Smooth muscle cell (in vitro differentiated cells): ENCODE results near the gene DIAPH2. TPM values are rescaled to one million over a fixed set of nuclear protein-coding genes. Genes with fewer than 3 reads are reported as not detected.

Experiments
- DNase-seq: peaks from one replicate; lab custom pipeline; 2025; ENCODE audit not compliant: unreplicated experiment; lab: John Stamatoyannopoulos, UW
- H2AFZ ChIP-seq: fragments of 200-600 bp; sonication (generic); 2 replicates; pipeline ENCODE4 v1.6.0; 2016; ENCODE audit warnings: antibody characterized with exemption, low read depth, mild to moderate bottlenecking
- H3F3A ChIP-seq: fragments of 200-600 bp; sonication (generic); 2 replicates; pipeline ENCODE4 v1.6.0; 2017; ENCODE audit warnings: antibody characterized with exemption, low read depth
- H3K27ac ChIP-seq: fragments of 200-600 bp; sonication (generic); 2 replicates; pipeline ENCODE4 v1.5.1; 2016; ENCODE audit warnings: low read depth, mild to moderate bottlenecking
- H3K27me3 ChIP-seq: fragments of 200-600 bp; sonication (generic); 2 replicates; pipeline ENCODE4 v1.6.1; 2016; ENCODE audit warnings: low read depth, mild to moderate bottlenecking
- H3K36me3 ChIP-seq: fragments of 200-600 bp; sonication (generic); 2 replicates; pipeline ENCODE4 v1.5.1; 2016; ENCODE audit warnings: low read depth
- H3K4me1 ChIP-seq: fragments of 200-600 bp; sonication (generic); 2 replicates; pipeline ENCODE4 v1.5.1; 2016; ENCODE audit warnings: low read depth
- H3K4me2 ChIP-seq: fragments of 200-600 bp; sonication (generic); 2 replicates; pipeline ENCODE4 v1.6.0; 2016; ENCODE audit warnings: mild to moderate bottlenecking
- H3K4me3 ChIP-seq: fragments of 200-600 bp; sonication (generic); 2 replicates; pipeline ENCODE4 v1.5.1; 2016; ENCODE audit warnings: mild to moderate bottlenecking
- H3K79me2 ChIP-seq: fragments of 200-600 bp; sonication (generic); 2 replicates; pipeline ENCODE4 v1.6.0; 2016; ENCODE audit warnings: low read depth, mild to moderate bottlenecking
- H3K9ac ChIP-seq: fragments of 200-600 bp; sonication (generic); 2 replicates; pipeline ENCODE4 v1.6.0; 2016; ENCODE audit warnings: low read depth
- H3K9me3 ChIP-seq: fragments of 200-600 bp; sonication (generic); replicated peaks from 2 replicates; pipeline ENCODE4 v1.5.1; 2016; ENCODE audit warnings: low read depth
- H4K20me1 ChIP-seq: fragments of 200-600 bp; sonication (generic); 2 replicates; pipeline ENCODE4 v1.6.0; 2016; ENCODE audit warnings: low read depth
- WGBS: methylation state at CpG from one replicate; pipeline ENCODE4 v1.1.7; 2016; ENCODE audit warnings: low lambda C conversion rate; 5-methylcytosine and 5-hydroxymethylcytosine counted together
- polyA plus RNA-seq: library from polyadenylated mRNA; unstranded; fragments of >200 nt; fragmentation: Nextera tagmentation; extraction: Ambion mirVana; gene quantifications from 2 replicates; pipeline ENCODE4 v1.2.1, GENCODE V29; 2016
- total RNA-seq: library from RNA; depleted of rRNA; stranded (reverse); fragments of >200 nt; gene quantifications from 2 replicates; pipeline ENCODE4 v1.2.3, GENCODE V29; 2014
- TF ChIP-seq, protein P1 (sequence below): fragments of 200-600 bp; sonication (generic); IDR thresholded peaks from 2 replicates; pipeline ENCODE4 v1.5.1; 2017; ENCODE audit warnings: borderline replicate concordance, mild to moderate bottlenecking, antibody characterized with exemption; ENCODE audit not compliant: insufficient read depth, poor library complexity, severe bottlenecking

DIAPH2 gene
- total and polyA plus RNA-seq, 2 experiments from 2014 or later: 12.8 to 19.9 TPM

DNA sequence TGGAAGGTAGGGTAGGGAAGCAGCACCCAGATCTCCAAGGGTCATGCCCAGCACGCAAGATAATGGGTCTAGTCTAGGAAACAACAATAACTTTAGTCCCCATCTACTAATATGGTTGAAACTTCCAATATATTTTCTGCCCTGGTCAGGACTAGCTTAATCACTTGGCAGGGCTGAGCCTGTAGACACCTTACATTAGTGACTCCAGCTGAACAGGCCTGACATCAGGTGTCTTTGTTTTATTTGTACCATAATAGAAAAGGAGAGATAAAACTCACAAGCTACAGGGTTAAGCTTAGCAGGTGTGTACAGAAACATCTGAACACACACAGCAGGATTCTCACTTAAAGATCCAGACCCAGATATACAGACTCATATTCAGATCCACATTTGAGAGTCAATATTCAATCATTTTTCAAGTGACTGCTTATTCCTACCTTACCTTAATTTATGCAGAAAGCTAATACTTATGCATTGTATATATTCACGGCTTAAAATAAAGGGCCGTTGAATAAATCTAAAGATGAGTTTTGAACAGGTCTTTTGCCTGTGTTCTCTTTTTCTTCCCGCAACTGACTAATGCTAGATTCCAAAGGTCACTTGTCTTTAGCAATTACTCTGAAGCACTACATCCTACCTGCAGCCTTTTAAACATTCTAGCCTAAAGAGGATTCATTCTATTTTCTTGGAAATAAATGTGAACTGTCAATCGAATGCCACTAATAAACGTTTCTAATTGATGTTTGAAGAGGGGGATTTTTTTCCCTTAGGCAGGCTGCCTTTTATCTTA, 944.4 kb downstream of the DIAPH2 start:
- H3K27ac ChIP-seq: no peak overlapping the region
- no peaks in the 10 kb centered on the region for H3K79me2 ChIP-seq
- no peak overlapping the region for H3K9ac ChIP-seq
- H3K4me3 ChIP-seq: no peak overlapping the region
- no peaks in the 10 kb centered on the region for H3K4me1 ChIP-seq
- no peak overlapping the region for H2AFZ ChIP-seq
- H3K36me3 ChIP-seq: no peaks in the 10 kb centered on the region
- DNase-seq: no peak
- no peaks in the 10 kb centered on the region for H3F3A ChIP-seq
- no peaks in the 10 kb centered on the region for H4K20me1 ChIP-seq
- 91% methylated on average over 6 of the region's 6 CpGs for WGBS
- no peak overlapping the region for H3K4me2 ChIP-seq
- no peaks in the 10 kb centered on the region for H3K27me3 ChIP-seq
- TF ChIP-seq, protein P1, sequence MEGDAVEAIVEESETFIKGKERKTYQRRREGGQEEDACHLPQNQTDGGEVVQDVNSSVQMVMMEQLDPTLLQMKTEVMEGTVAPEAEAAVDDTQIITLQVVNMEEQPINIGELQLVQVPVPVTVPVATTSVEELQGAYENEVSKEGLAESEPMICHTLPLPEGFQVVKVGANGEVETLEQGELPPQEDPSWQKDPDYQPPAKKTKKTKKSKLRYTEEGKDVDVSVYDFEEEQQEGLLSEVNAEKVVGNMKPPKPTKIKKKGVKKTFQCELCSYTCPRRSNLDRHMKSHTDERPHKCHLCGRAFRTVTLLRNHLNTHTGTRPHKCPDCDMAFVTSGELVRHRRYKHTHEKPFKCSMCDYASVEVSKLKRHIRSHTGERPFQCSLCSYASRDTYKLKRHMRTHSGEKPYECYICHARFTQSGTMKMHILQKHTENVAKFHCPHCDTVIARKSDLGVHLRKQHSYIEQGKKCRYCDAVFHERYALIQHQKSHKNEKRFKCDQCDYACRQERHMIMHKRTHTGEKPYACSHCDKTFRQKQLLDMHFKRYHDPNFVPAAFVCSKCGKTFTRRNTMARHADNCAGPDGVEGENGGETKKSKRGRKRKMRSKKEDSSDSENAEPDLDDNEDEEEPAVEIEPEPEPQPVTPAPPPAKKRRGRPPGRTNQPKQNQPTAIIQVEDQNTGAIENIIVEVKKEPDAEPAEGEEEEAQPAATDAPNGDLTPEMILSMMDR: no peak
- no peaks in the 10 kb centered on the region for H3K9me3 ChIP-seq

DNA sequence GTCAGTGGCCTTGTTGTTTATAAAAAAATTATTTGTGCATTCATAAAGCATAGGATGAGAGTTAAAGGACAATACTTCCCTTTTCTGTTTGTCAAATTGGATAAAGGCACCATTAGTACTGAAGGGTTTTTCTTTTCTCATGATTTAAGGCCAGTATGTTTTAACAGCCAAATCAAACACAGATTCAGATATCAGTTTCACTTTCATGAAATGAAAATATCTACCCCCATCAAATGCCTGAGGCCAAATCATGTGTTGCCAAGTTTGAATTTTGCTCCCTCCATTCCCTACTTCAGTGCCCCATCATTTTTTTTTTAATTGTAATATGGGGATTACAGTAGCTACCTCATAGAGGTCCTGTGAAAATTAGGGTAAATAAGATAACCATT, 944.9 kb downstream of the DIAPH2 start:
- Histone ChIP-seq H3K36me3 (no peaks in the 10 kb centered on the region), H3K27me3 (no peaks in the 10 kb centered on the region), H3F3A (no peaks in the 10 kb centered on the region), H3K9ac (no peak overlapping the region), H2AFZ (no peak overlapping the region), H3K79me2 (no peaks in the 10 kb centered on the region), H3K4me1 (no peaks in the 10 kb centered on the region), H4K20me1 (no peaks in the 10 kb centered on the region), H3K4me3 (no peak overlapping the region), H3K9me3 (no peaks in the 10 kb centered on the region), H3K27ac (no peak overlapping the region), H3K4me2 (no peak overlapping the region)
- no peak for DNase-seq
- TF ChIP-seq, protein P1: no peak

DNA sequence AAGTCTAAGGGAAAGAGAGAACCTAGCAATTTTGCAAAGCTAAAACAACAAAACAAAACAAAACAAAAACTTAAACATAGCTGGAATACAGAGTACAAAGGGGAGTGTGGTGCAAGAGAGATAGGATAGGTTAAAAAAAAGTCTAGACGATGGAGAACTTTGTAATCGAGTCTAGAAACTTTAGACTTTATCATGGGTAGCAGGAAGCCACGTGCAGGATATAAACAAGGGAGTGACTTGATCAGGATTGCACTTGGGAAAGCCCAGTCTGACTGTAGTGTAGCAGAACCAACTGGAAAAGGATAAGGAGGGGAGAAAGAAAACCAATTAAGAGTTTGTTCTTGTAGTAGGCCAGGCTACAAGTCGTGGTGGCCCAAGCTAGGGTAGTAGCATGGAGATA, 949.2 kb downstream of the DIAPH2 start:
- Histone ChIP-seq H3F3A (no peaks in the 10 kb centered on the region), H2AFZ (no peak overlapping the region), H3K4me2 (no peak overlapping the region), H3K9me3 (no peaks in the 10 kb centered on the region), H3K4me1 (peaks cover 16% of the 10 kb centered on the region), H3K36me3 (no peaks in the 10 kb centered on the region), H3K4me3 (no peak overlapping the region), H3K27me3 (no peaks in the 10 kb centered on the region), H3K79me2 (no peaks in the 10 kb centered on the region), H4K20me1 (no peaks in the 10 kb centered on the region), H3K27ac (no peak overlapping the region), H3K9ac (no peak overlapping the region)
- TF ChIP-seq, protein P1: no peak
- 81% methylated on average over 4 of the region's 4 CpGs for WGBS
- DNase-seq: no peak
